SK-N-SH treated with all-trans-retinoic acid at 6 μM for 48 hours (cell line): Measurements from ENCODE around the gene TWIST2.

Source experiments
- ATAC-seq: fragments of 200-7000 bp; cut with Tn5 transposase; 3 replicates; pipeline ENCODE4 v1.9.1; 2020; ENCODE audit warnings: mild to moderate bottlenecking, moderate library complexity
- ARNTL ChIP-seq: fragments of 450-650 bp; formaldehyde crosslinking; IDR thresholded peaks from 2 replicates; pipeline ENCODE4 v1.5.0; 2020; ENCODE audit warnings: low read depth, mild to moderate bottlenecking, moderate library complexity, borderline replicate concordance
- CSDC2 ChIP-seq: fragments of 250-450 bp; sonication (Bioruptor Pico); IDR thresholded peaks from 2 replicates; pipeline ENCODE4 v1.5.0; 2020; ENCODE audit warnings: mild to moderate bottlenecking, moderate library complexity
- ESRRG ChIP-seq: fragments of 250-450 bp; sonication (Bioruptor Pico); IDR thresholded peaks from 2 replicates; pipeline ENCODE4 v1.6.1; 2021; ENCODE audit warnings: mild to moderate bottlenecking
- GLIS3 ChIP-seq: fragments of 250-450 bp; sonication (Bioruptor Pico); IDR thresholded peaks from 2 replicates; pipeline ENCODE4 v1.5.0; 2020; ENCODE audit warnings: mild to moderate bottlenecking, moderate library complexity
- ISL1 ChIP-seq: fragments of 250-450 bp; sonication (Bioruptor Pico); IDR thresholded peaks from 2 replicates; pipeline ENCODE4 v2.1.2; 2022; ENCODE audit warnings: mild to moderate bottlenecking, moderate library complexity
- PPARA ChIP-seq: fragments of 250-450 bp; sonication (Bioruptor Pico); IDR thresholded peaks from 2 replicates; pipeline ENCODE4 v1.5.0; 2020; ENCODE audit warnings: mild to moderate bottlenecking, borderline replicate concordance
- RARB ChIP-seq: fragments of 250-450 bp; sonication (Bioruptor Pico); IDR thresholded peaks from 2 replicates; pipeline ENCODE4 v1.8.0; 2021; ENCODE audit warnings: mild to moderate bottlenecking, moderate library complexity
- SNAI2 ChIP-seq: fragments of 250-450 bp; sonication (Bioruptor Pico); IDR thresholded peaks from 2 replicates; pipeline ENCODE4 v1.5.0; 2020; ENCODE audit warnings: mild to moderate bottlenecking, moderate library complexity
- TCF4 ChIP-seq: fragments of 250-450 bp; sonication (Bioruptor Pico); IDR thresholded peaks from 2 replicates; pipeline ENCODE4 v1.8.0; 2021; ENCODE audit warnings: mild to moderate bottlenecking, moderate library complexity, borderline replicate concordance
- TOX ChIP-seq: fragments of 250-450 bp; sonication (Bioruptor Pico); IDR thresholded peaks from 2 replicates; pipeline ENCODE4 v1.8.0; 2021; ENCODE audit warnings: mild to moderate bottlenecking, moderate library complexity, borderline replicate concordance
- ZFP3 ChIP-seq: fragments of 250-450 bp; sonication (Bioruptor Pico); IDR thresholded peaks from 2 replicates; pipeline ENCODE4 v1.5.0; 2020; ENCODE audit warnings: mild to moderate bottlenecking, moderate library complexity
- ZFP30 ChIP-seq: fragments of 450-650 bp; formaldehyde crosslinking; IDR thresholded peaks from 2 replicates; pipeline ENCODE4 v1.5.0; 2022; ENCODE audit warnings: mild to moderate bottlenecking, moderate library complexity
- ZNF70 ChIP-seq: fragments of 450-650 bp; formaldehyde crosslinking; IDR thresholded peaks from 2 replicates; pipeline ENCODE4 v1.5.0; 2020; ENCODE audit warnings: mild to moderate bottlenecking, moderate library complexity
- ZNF8 ChIP-seq: fragments of 450-650 bp; formaldehyde crosslinking; IDR thresholded peaks from 2 replicates; pipeline ENCODE4 v1.5.0; 2020; ENCODE audit warnings: mild to moderate bottlenecking, moderate library complexity
- TF ChIP-seq, protein P1 (sequence below): fragments of 250-450 bp; sonication (Bioruptor Pico); IDR thresholded peaks from 2 replicates; pipeline ENCODE4 v1.8.0; 2020; ENCODE audit warnings: mild to moderate bottlenecking, moderate library complexity, borderline replicate concordance
- TF ChIP-seq, protein P2 (sequence below): fragments of 250-450 bp; sonication (Bioruptor Pico); IDR thresholded peaks from 2 replicates; pipeline ENCODE4 v1.5.1; 2020; ENCODE audit warnings: low read depth, mild to moderate bottlenecking, moderate library complexity
- TF ChIP-seq, protein P3 (sequence below): fragments of 250-450 bp; sonication (Bioruptor Pico); IDR thresholded peaks from 2 replicates; pipeline ENCODE4 v1.8.0; 2021; ENCODE audit warnings: low read depth, mild to moderate bottlenecking, moderate library complexity, borderline replicate concordance
- TF ChIP-seq, protein P4 (sequence below): fragments of 250-450 bp; sonication (Bioruptor Pico); IDR thresholded peaks from 2 replicates; pipeline ENCODE4 v1.5.1; 2021; ENCODE audit warnings: mild to moderate bottlenecking, moderate library complexity

TWIST2 gene

DNA sequence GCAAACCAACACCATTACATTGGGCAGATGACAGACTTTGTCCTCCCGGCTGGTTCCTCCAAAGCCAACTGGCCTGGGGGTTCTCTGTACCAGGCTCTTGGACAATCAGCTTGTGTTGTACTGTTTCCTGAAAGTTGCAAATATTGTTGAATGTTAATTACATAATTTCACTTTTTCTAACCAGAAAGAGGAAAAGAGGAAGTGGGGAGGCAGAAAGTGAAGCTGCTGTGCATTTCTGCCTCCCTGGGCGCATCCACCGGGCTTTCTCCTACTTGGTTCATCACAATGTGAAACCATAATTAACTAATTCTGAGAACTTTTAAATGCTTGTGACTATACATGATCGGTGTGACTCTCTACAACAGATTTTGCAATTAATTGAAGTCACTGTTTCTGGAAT, 10.1 kb downstream of the TWIST2 start:
- TF ChIP-seq, protein P1, sequence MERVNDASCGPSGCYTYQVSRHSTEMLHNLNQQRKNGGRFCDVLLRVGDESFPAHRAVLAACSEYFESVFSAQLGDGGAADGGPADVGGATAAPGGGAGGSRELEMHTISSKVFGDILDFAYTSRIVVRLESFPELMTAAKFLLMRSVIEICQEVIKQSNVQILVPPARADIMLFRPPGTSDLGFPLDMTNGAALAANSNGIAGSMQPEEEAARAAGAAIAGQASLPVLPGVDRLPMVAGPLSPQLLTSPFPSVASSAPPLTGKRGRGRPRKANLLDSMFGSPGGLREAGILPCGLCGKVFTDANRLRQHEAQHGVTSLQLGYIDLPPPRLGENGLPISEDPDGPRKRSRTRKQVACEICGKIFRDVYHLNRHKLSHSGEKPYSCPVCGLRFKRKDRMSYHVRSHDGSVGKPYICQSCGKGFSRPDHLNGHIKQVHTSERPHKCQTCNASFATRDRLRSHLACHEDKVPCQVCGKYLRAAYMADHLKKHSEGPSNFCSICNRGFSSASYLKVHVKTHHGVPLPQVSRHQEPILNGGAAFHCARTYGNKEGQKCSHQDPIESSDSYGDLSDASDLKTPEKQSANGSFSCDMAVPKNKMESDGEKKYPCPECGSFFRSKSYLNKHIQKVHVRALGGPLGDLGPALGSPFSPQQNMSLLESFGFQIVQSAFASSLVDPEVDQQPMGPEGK (CRISPR knock-in tag): no peak
- TF ChIP-seq RARB (CRISPR knock-in tag) (no peak), TCF4 (CRISPR knock-in tag) (no peak), ISL1 (CRISPR knock-in tag) (no peak), GLIS3 (CRISPR knock-in tag) (no peak), SNAI2 (CRISPR knock-in tag) (no peak), TOX (CRISPR knock-in tag) (no peak), ESRRG (CRISPR knock-in tag) (no peak), ZNF70 (CRISPR knock-in tag) (no peak), PPARA (CRISPR knock-in tag) (no peak), ZNF8 (CRISPR knock-in tag) (no peak), ZFP3 (CRISPR knock-in tag) (no peak), CSDC2 (CRISPR knock-in tag) (no peak)
- TF ChIP-seq, protein P2, sequence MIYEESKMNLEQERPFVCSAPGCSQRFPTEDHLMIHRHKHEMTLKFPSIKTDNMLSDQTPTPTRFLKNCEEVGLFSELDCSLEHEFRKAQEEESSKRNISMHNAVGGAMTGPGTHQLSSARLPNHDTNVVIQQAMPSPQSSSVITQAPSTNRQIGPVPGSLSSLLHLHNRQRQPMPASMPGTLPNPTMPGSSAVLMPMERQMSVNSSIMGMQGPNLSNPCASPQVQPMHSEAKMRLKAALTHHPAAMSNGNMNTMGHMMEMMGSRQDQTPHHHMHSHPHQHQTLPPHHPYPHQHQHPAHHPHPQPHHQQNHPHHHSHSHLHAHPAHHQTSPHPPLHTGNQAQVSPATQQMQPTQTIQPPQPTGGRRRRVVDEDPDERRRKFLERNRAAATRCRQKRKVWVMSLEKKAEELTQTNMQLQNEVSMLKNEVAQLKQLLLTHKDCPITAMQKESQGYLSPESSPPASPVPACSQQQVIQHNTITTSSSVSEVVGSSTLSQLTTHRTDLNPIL (CRISPR knock-in tag): no peak
- TF ChIP-seq, protein P3, sequence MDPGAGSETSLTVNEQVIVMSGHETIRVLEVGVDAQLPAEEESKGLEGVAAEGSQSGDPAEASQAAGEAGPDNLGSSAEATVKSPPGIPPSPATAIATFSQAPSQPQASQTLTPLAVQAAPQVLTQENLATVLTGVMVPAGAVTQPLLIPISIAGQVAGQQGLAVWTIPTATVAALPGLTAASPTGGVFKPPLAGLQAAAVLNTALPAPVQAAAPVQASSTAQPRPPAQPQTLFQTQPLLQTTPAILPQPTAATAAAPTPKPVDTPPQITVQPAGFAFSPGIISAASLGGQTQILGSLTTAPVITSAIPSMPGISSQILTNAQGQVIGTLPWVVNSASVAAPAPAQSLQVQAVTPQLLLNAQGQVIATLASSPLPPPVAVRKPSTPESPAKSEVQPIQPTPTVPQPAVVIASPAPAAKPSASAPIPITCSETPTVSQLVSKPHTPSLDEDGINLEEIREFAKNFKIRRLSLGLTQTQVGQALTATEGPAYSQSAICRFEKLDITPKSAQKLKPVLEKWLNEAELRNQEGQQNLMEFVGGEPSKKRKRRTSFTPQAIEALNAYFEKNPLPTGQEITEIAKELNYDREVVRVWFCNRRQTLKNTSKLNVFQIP (CRISPR knock-in tag): no peak
- TF ChIP-seq, protein P4, sequence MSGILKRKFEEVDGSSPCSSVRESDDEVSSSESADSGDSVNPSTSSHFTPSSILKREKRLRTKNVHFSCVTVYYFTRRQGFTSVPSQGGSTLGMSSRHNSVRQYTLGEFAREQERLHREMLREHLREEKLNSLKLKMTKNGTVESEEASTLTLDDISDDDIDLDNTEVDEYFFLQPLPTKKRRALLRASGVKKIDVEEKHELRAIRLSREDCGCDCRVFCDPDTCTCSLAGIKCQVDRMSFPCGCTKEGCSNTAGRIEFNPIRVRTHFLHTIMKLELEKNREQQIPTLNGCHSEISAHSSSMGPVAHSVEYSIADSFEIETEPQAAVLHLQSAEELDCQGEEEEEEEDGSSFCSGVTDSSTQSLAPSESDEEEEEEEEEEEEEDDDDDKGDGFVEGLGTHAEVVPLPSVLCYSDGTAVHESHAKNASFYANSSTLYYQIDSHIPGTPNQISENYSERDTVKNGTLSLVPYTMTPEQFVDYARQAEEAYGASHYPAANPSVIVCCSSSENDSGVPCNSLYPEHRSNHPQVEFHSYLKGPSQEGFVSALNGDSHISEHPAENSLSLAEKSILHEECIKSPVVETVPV (CRISPR knock-in tag): no peak
- TF ChIP-seq, all 23 proteins: peak for 0
- no peak for ATAC-seq

DNA sequence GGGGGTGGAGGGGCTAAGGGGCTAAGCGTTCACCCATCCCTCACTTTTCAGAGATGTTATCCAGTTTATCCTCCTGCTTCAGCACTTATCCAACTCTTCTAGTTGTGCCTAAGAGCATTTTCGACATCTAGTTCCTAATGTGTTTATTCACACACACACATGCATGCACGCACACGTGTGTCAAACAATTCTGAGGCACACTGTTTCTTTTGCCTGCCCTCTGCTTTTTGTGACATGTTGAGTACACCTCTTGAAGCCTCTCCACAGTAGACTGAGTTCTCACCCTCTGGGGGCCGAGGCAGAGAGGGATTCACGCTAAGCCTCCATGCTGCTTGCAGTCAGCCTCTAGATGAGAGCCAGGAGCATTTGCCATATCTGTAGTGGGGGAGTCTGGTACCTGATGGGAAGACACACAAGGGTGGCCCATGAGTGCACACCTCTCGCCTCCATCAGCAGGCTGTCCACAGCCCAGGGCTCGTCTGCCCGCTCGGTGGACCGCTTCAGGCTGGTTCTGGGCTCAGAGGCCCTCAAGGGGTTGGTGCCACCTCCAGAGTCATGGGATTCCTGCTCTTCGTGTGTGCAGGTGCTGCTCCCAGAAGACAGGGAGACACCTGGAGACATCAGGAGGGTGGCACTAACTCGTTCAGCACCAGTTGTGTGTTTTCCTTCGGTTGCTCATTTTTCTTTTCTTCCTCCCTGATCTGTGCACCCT, 11.9 kb downstream of the TWIST2 start:
- ATAC-seq: no peak
- TF ChIP-seq, protein P1 (CRISPR knock-in tag): no peak
- TF ChIP-seq, protein P2 (CRISPR knock-in tag): no peak
- TF ChIP-seq ARNTL (CRISPR knock-in tag) (no peak), ZNF8 (CRISPR knock-in tag) (no peak), ISL1 (CRISPR knock-in tag) (no peak), RARB (CRISPR knock-in tag) (no peak), GLIS3 (CRISPR knock-in tag) (no peak), ZNF70 (CRISPR knock-in tag) (no peak)

DNA sequence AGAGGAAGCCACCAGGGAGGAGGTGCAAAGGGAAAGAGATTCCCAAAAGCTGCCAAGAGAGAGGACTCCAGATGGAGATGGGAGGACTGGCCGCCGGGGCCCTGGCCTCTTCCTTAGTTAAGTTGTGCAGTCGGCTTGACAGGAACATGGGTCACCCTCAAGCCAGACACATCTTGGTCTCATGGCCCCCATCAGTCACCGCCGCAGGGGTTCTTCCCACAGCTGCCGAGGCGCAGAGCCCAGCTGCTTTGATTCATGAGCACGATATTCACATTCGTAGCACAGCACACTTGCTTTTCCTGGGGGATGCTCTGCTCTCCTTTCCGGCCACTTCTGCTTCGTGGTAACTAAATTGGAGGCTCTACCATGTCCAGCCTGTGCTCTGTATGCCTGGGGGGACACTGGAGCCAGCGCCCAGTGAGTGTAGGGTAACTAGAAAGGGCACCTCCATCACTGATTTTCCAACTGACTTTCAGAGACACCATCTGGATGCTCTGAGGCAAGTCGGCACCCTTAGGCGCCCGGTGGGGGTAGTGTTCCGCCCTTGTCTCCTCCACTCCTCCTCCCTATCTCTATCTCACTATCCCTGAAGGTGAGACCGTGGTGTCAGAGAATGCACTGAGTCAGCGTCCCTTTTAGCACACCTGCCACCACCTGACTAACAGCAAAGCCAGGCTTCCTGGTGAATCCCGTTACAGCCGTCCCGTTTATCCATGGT, 13.3 kb downstream of the TWIST2 start:
- no peak for ATAC-seq
- no peak for TF ChIP-seq ZFP30 (CRISPR knock-in tag)
- TF ChIP-seq RARB (CRISPR knock-in tag): no peak
- TF ChIP-seq ESRRG (CRISPR knock-in tag): no peak
